Measurements from ENCODE around the gene GPN2. TPM values are rescaled to one million over a fixed set of nuclear protein-coding genes. Genes with fewer than 3 reads are reported as not detected.
"Not testable (repeated sequence)": the region's sequence is repeated elsewhere in the genome, so short reads cannot be mapped to it uniquely, and the experiment has no call there.

GPN2 gene
- total RNA-seq, 6 experiments from 2014 or later: 28.4 to 39.3 (median 36.1) TPM

DNA sequence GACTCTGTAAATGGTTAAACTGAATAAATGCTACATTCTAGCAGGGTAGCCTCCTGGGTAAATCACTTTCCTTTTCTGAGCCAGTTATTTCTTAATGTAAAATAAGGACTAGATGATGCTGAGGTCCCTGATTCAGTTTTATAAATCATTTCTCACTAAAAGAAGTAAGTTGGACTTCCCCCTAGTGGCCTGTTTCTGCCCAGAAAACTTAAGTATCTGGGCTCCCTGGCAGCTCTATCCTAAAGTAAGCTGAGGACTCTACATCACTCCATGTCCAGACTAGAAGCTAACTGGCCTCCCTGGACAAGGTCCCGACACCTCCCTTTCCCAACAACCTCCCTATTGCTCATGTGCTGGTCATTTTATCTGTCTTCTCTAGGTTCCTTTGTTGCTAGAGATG, 3.0 kb downstream of the GPN2 start:
- peak; percentile 42 for DNase-seq
- H3K36me3 Mint-ChIP-seq (ENCODE audit: low read depth): peaks cover 45% of the 10 kb centered on the region
- H3K9me3 Mint-ChIP-seq: no peaks in the 10 kb centered on the region
- H3K4me1 Mint-ChIP-seq (ENCODE audit: low read depth): peaks cover 24% of the 10 kb centered on the region
- H3K27ac Mint-ChIP-seq: peak overlapping the region; percentile 19; the same call in 1 of the 2 replicates
- no peak overlapping the region for H3K4me3 Mint-ChIP-seq
- TF ChIP-seq, protein P1, sequence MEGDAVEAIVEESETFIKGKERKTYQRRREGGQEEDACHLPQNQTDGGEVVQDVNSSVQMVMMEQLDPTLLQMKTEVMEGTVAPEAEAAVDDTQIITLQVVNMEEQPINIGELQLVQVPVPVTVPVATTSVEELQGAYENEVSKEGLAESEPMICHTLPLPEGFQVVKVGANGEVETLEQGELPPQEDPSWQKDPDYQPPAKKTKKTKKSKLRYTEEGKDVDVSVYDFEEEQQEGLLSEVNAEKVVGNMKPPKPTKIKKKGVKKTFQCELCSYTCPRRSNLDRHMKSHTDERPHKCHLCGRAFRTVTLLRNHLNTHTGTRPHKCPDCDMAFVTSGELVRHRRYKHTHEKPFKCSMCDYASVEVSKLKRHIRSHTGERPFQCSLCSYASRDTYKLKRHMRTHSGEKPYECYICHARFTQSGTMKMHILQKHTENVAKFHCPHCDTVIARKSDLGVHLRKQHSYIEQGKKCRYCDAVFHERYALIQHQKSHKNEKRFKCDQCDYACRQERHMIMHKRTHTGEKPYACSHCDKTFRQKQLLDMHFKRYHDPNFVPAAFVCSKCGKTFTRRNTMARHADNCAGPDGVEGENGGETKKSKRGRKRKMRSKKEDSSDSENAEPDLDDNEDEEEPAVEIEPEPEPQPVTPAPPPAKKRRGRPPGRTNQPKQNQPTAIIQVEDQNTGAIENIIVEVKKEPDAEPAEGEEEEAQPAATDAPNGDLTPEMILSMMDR (IDR thresholded peaks at IDR 0.05): peak; percentile 79
- H3K27me3 Mint-ChIP-seq (ENCODE audit: insufficient read depth): no peaks in the 10 kb centered on the region; the same call in none of the 2 replicates

DNA sequence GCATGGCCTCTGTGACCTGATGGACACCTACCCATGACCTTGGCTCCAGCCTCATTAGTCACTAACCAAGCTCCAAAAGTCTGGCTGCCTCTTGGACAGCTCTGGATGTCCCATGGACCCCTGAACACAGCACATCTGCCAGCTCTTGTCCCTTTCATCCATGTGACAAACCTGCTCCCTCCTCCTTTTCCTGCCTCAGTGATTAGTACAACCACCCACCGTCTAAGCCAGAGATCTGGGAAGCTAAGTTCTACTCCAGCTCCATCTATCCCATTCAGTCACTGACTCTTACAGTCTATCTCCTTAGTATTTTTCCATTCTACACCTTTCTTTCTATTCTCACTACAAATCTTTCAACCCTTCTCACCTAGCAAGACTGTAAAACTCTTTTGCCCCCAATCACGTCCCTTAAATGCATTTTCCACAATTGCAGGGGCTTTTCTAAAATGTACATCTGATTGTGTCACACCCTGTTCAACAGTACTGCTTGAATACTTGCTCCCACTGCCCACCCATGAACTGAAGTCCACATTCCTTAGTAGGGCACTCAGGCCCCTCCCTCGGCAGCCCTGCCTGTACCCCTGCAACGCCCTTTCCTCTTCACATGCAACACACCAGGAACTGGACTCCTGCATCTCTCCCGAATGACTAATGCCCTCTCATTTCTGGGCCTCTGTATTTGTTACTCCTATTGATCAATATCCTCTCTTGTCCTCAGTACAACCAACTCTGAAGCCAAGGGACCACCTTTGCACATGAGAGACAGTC, 7.2 kb downstream of the GPN2 start:
- Mint-ChIP-seq H3K9me3 (no peaks in the 10 kb centered on the region), H3K27me3 (ENCODE audit: insufficient read depth) (no peaks in the 10 kb centered on the region; the same call in 1 of the 2 replicates), H3K4me3 (no peak overlapping the region), H3K4me1 (ENCODE audit: low read depth) (0 out of 2 replicates have a peak, but pooled peaks cover 4% of the 10 kb centered on the region), H3K36me3 (ENCODE audit: low read depth) (peaks cover 32% of the 10 kb centered on the region), H3K27ac (peak overlapping the region; percentile 42; the same call in 1 of the 2 replicates)
- TF ChIP-seq, protein P1 (IDR thresholded peaks at IDR 0.05): no peak
- DNase-seq: no peak

DNA sequence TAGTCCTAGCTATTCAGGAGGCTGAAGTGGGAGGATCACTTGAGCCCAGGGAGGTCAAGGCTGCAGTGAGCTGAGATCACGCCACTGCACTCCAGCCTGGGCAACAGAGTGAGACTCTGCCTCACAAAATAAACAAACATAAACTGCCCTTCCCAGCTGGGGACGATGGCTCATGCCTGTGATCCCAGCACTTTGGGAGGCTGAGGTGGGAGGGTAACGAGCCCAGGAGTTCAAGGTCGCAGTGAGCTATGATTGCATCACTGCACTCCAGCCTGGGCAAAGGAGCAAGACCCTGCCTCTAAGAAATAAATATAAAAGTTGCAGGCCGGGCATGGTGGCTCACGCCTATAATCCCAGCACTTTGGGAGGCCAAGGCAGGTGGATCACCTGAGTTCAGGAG, 8.5 kb downstream of the GPN2 start:
- H3K27ac Mint-ChIP-seq; H3K4me3 Mint-ChIP-seq; H3K9me3 Mint-ChIP-seq; DNase-seq; H3K27me3 Mint-ChIP-seq (ENCODE audit: insufficient read depth); H3K4me1 Mint-ChIP-seq (ENCODE audit: low read depth): not testable (repeated sequence)
- H3K36me3 Mint-ChIP-seq (ENCODE audit: low read depth): peaks cover 28% of the 10 kb centered on the region

DNA sequence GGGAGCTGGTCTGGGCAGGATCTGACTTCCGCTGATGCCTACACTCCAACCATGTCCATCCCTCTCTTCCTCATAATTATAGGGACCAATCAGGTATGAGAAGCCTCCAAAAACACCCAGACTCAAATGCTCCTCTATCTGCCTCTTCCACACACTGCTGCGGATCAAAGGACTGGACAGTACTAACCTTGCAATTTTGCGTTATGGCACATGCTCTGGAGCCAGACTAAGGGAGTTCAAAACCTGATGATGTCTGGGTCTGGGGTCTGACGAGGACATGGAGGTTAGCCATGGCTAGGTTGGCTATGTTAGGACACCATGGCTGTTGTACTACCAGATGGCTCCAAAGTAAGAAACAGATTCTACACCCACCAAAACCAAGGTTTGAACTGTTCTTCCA, 10.3 kb downstream of the GPN2 start:
- Mint-ChIP-seq H3K4me3 (no peak overlapping the region), H3K27ac (no peak overlapping the region), H3K36me3 (ENCODE audit: low read depth) (peaks cover 24% of the 10 kb centered on the region), H3K4me1 (ENCODE audit: low read depth) (no peaks in the 10 kb centered on the region), H3K9me3 (no peaks in the 10 kb centered on the region), H3K27me3 (ENCODE audit: insufficient read depth) (peaks cover 2% of the 10 kb centered on the region)
- TF ChIP-seq, protein P1 (IDR thresholded peaks at IDR 0.05): no peak
- DNase-seq: no peak

DNA sequence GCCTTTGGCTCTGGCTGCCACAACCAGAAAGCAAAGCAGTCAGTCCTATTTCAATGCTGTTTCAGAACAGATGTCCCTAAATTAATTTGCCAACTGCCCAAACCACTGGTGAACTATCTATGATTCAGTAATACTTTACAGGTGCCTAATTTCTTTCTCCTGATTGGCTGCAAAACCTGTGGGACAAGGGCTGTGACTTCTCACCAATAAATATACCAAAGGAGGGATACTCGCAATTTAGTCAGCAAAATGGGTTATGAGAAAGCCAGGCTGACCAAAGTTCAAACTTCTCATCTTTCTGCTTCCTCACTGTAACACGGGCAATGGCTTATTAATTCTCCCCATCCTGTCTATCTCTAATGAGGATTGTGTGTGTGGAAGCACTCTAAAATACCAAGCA, 12.8 kb downstream of the GPN2 start:
- Mint-ChIP-seq H3K27ac (no peak overlapping the region), H3K36me3 (ENCODE audit: low read depth) (peaks cover 6% of the 10 kb centered on the region), H3K27me3 (ENCODE audit: insufficient read depth) (peaks cover 2% of the 10 kb centered on the region), H3K4me3 (no peak overlapping the region), H3K9me3 (no peaks in the 10 kb centered on the region), H3K4me1 (ENCODE audit: low read depth) (no peaks in the 10 kb centered on the region)
- TF ChIP-seq, protein P1 (IDR thresholded peaks at IDR 0.05): no peak
- no peak for DNase-seq

DNA sequence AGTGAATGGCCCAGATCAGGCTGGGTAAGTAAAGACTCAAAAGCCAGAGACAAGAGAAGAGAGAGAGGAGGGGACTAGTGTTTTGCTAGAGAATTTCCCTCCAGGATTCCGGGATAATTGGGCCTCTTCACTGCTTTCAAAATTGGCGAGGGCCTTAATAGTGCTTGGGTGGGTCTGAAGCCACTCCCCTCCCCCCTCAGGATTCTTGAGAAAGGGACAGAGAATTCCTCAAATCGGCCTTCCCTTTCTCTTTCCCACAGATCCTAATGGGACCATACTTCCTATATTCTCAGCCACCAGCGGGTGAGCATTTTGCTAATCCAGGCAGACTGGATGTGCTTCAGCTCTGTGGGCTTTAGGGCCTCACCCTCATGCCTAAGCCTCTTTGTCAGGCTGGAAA, 15.2 kb downstream of the GPN2 start:
- H3K27ac Mint-ChIP-seq: peak overlapping the region; percentile 33
- peaks cover 2% of the 10 kb centered on the region for H3K27me3 Mint-ChIP-seq (ENCODE audit: insufficient read depth)
- TF ChIP-seq, protein P1 (IDR thresholded peaks at IDR 0.05): no peak
- no peaks in the 10 kb centered on the region for H3K9me3 Mint-ChIP-seq
- no peaks in the 10 kb centered on the region for H3K36me3 Mint-ChIP-seq (ENCODE audit: low read depth)
- H3K4me3 Mint-ChIP-seq: no peak overlapping the region
- no peak for DNase-seq
- no peaks in the 10 kb centered on the region for H3K4me1 Mint-ChIP-seq (ENCODE audit: low read depth)

DNA sequence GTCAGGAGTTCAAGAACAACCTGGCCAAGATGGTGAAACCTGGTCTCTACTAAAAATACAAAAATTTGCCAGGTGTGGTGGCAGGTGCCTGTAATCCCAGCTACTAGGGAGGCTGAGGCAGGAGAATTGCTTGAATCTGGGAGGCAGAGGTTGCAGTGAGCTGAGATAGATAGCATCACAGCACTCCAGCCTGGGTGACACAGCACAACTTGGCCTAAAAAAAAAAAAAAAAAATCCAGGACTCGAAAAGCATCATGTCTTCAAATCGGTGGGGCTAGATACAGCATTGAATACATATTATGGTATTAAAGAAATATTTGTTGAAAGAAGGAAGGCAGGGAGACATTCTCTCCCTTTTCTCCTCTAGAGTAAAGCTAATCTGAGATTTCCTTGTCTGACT, 17.0 kb downstream of the GPN2 start:
- H3K4me3 Mint-ChIP-seq; H3K4me1 Mint-ChIP-seq (ENCODE audit: low read depth); H3K27ac Mint-ChIP-seq; DNase-seq; H3K27me3 Mint-ChIP-seq (ENCODE audit: insufficient read depth); H3K9me3 Mint-ChIP-seq; H3K36me3 Mint-ChIP-seq (ENCODE audit: low read depth): not testable (repeated sequence)
